Measurements from ENCODE around the gene GLT8D1. TPM values are rescaled to one million over a fixed set of nuclear protein-coding genes. Genes with fewer than 3 reads are reported as not detected.

The GLT8D1 gene
- total and polyA plus RNA-seq, 2 of the 13 experiments (the other 11 are each of a cell fraction or from before 2014, with no cell fraction given), result 110 to 121 TPM

GRCh38 chr3:52670621-52671521 is 34.7 kb downstream of the GLT8D1 start (continued):
- TF ChIP-seq, protein P1, sequence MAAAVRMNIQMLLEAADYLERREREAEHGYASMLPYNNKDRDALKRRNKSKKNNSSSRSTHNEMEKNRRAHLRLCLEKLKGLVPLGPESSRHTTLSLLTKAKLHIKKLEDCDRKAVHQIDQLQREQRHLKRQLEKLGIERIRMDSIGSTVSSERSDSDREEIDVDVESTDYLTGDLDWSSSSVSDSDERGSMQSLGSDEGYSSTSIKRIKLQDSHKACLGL (CRISPR knock-in tag; IDR thresholded peaks at IDR 0.05), result no peak
- TF ChIP-seq CREM (IDR thresholded peaks at IDR 0.05) (no peak), CREM (CRISPR knock-in tag; IDR thresholded peaks at IDR 0.05) (no peak)

- no peak for FAIRE-seq
- Histone ChIP-seq H3K36me3 (replicated peaks in 1 of 2; ENCODE audit: control insufficient read depth in 1 of 2, insufficient read depth in 2 of 2, low read length in 2 of 2) (peaks cover 15 to 49% of the 10 kb centered on the region in 2 experiments), H3K9ac (ENCODE audit: insufficient read depth, low read depth, low read length) (no peak overlapping the region), H3K27me3 (ENCODE audit: control insufficient read depth in 1 of 2, insufficient read depth in 2 of 2, low read length in 2 of 2) (no peaks in the 10 kb centered on the region), H3K27ac (ENCODE audit: extremely low read length, insufficient read depth, low read length) (no peak overlapping the region), H3K9me3 (ENCODE audit: low read length) (no peaks in the 10 kb centered on the region), H3K4me2 (ENCODE audit: low read depth, low read length) (no peak overlapping the region), H4K20me1 (ENCODE audit: insufficient read depth, low read length) (no peaks in the 10 kb centered on the region), H2AFZ (ENCODE audit: low read length) (no peak overlapping the region), H3K79me2 (ENCODE audit: insufficient read depth, low read length) (no peaks in the 10 kb centered on the region), H3K4me3 (replicated peaks in 1 of 3; ENCODE audit: insufficient read depth in 1 of 3, low read depth in 2 of 3, low read length in 3 of 3) (no peak overlapping the region), H3K4me1 (ENCODE audit: insufficient read depth, low read length) (peaks cover 5% of the 10 kb centered on the region; the same call in 1 of the 2 replicates)
- ChIA-PET POLR2A (no interaction called here), CTCF (ENCODE audit: low intra/inter-chr PET ratio, low total read pairs) (no interaction called here)
- in situ Hi-C loops (cut with HindIII; ENCODE audit: extremely low pct_ligation_motif_present, low pct_unique_long_range_greater_than_20kb), result no loop called here
- TF ChIP-seq JARID2 (CRISPR knock-in tag; IDR thresholded peaks at IDR 0.05; ENCODE audit: insufficient replicate concordance) (no peak), ZNF777 (CRISPR knock-in tag; IDR thresholded peaks at IDR 0.05) (no peak), ZNF331 (CRISPR knock-in tag; IDR thresholded peaks at IDR 0.05) (no peak), JUN (CRISPR knock-in tag; IDR thresholded peaks at IDR 0.05) (no peak), BORCS8-MEF2B (CRISPR knock-in tag; IDR thresholded peaks at IDR 0.05) (no peak), ZNF543 (CRISPR knock-in tag; IDR thresholded peaks at IDR 0.05) (no peak), HDAC6 (IDR thresholded peaks at IDR 0.05; ENCODE audit: low read depth, low read length) (no peak), ZNF335 (CRISPR knock-in tag; IDR thresholded peaks at IDR 0.05) (no peak), NR2F2 (IDR thresholded peaks at IDR 0.05; ENCODE audit: borderline replicate concordance, low read depth) (no peak), KDM2A (CRISPR knock-in tag; IDR thresholded peaks at IDR 0.05; ENCODE audit: borderline replicate concordance, low read depth) (no peak), PLRG1 (conservative IDR thresholded peaks at IDR 0.05) (no peak), ZNF431 (CRISPR knock-in tag; IDR thresholded peaks at IDR 0.05; ENCODE audit: borderline replicate concordance, low read depth) (no peak), SKI (IDR thresholded peaks at IDR 0.05; ENCODE audit: partially characterized antibody) (no peak), ZNF773 (CRISPR knock-in tag; IDR thresholded peaks at IDR 0.05; ENCODE audit: borderline replicate concordance) (no peak)
- TF ChIP-seq, protein P2, sequence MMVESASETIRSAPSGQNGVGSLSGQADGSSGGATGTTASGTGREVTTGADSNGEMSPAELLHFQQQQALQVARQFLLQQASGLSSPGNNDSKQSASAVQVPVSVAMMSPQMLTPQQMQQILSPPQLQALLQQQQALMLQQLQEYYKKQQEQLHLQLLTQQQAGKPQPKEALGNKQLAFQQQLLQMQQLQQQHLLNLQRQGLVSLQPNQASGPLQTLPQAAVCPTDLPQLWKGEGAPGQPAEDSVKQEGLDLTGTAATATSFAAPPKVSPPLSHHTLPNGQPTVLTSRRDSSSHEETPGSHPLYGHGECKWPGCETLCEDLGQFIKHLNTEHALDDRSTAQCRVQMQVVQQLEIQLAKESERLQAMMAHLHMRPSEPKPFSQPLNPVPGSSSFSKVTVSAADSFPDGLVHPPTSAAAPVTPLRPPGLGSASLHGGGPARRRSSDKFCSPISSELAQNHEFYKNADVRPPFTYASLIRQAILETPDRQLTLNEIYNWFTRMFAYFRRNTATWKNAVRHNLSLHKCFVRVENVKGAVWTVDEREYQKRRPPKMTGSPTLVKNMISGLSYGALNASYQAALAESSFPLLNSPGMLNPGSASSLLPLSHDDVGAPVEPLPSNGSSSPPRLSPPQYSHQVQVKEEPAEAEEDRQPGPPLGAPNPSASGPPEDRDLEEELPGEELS (CRISPR knock-in tag; IDR thresholded peaks at IDR 0.05), result no peak
- 89% methylated on average over 3 of the region's 3 CpGs for WGBS (ENCODE audit: low lambda C conversion rate)
- DNase-seq (ENCODE audit: low spot score), result no peak
- BruUV-seq (replicated peaks), result no TSS peak
- intact Hi-C loops (cut with micrococcal nuclease; ENCODE audit: unreplicated experiment), result no loop called here
- no peak for ATAC-seq
These were observed 42.5 kb downstream of the GLT8D1 start for GRCh38 chr3:52663098-52663497.

Data from HepG2 (cell line).